ENCODE measurements around the gene DLL1.

The DLL1 gene

DNA sequence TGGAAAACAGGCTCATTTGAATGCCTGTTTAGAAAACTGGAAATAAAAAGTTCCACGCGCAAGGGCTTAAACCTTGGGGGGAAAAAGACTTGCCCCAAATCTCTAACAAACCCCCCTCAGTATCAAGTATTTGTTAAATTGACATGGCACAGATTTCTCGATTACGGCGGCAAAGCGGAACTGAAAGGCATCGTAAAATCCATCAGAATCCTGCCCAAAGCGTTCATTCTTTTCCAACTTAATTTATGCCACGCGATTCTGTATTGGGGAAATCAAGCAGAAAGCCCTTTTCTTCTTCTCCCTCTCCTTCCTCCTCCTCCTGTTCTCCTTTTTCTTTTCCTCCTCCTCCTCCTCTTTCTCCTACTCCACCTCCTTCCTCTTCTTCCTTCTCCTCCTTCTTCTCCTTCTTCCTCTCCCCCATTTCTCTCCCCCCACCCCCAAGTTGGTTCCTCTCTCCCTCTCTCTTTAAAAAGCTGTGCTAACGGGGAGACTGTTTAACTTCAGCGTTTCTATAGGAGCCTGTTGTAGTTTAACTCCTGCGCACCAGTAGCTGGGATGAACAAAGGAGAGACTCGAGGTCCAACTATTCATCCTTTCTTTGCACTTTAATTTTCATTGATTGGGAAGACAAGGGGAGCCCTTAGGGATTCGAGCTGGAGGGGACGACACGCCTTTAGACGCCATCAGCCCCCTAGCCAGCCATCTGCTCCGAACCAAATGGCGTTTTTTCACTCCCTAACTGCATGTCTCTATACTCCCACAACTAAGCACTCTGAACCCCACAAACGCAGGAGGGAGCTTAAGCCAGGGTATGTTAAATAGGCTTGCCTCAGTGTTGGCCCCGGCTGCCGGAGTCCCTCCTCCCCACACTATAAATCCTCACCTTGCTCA, 2.7 kb upstream of the DLL1 start:
- H4K20me1 ChIP-seq (ENCODE audit: insufficient read depth, low read length), result peaks cover 38% of the 10 kb centered on the region
- H3K4me1 ChIP-seq (ENCODE audit: insufficient read depth, low read length), result peaks cover 38% of the 10 kb centered on the region
- H3K79me2 ChIP-seq (ENCODE audit: insufficient read depth, low read length), result no peaks in the 10 kb centered on the region
- no peak overlapping the region for H3K4me3 ChIP-seq (ENCODE audit: low read depth in 1 of 2, low read length in 2 of 2)
- no peak overlapping the region for H3K9ac ChIP-seq (ENCODE audit: low read depth, low read length)
- no peak for DNase-seq
- H3K4me2 ChIP-seq (ENCODE audit: insufficient read depth, low read length), result no peak overlapping the region
- H3K27ac ChIP-seq (ENCODE audit: low read length), result no peak overlapping the region
- ATAC-seq (ENCODE audit: insufficient read depth, low read depth), result no peak
- TF ChIP-seq, protein P1, sequence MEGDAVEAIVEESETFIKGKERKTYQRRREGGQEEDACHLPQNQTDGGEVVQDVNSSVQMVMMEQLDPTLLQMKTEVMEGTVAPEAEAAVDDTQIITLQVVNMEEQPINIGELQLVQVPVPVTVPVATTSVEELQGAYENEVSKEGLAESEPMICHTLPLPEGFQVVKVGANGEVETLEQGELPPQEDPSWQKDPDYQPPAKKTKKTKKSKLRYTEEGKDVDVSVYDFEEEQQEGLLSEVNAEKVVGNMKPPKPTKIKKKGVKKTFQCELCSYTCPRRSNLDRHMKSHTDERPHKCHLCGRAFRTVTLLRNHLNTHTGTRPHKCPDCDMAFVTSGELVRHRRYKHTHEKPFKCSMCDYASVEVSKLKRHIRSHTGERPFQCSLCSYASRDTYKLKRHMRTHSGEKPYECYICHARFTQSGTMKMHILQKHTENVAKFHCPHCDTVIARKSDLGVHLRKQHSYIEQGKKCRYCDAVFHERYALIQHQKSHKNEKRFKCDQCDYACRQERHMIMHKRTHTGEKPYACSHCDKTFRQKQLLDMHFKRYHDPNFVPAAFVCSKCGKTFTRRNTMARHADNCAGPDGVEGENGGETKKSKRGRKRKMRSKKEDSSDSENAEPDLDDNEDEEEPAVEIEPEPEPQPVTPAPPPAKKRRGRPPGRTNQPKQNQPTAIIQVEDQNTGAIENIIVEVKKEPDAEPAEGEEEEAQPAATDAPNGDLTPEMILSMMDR (IDR thresholded peaks at IDR 0.05; ENCODE audit: borderline replicate concordance, extremely low read depth, low read length, poor library complexity, severe bottlenecking), result no peak
- no peak for TF ChIP-seq EZH2 (IDR thresholded peaks at IDR 0.05; ENCODE audit: borderline replicate concordance, low read depth, low read length, severe bottlenecking)
- no peaks in the 10 kb centered on the region for H3K36me3 ChIP-seq (ENCODE audit: insufficient read depth, low read length)
- no peak overlapping the region for H2AFZ ChIP-seq (ENCODE audit: low read depth, low read length)
- no peaks in the 10 kb centered on the region for H3K9me3 ChIP-seq (ENCODE audit: insufficient read depth, low read length, severe bottlenecking)
- peaks cover 67% of the 10 kb centered on the region for H3K27me3 ChIP-seq (ENCODE audit: insufficient read depth, low read length, poor library complexity)

DNA sequence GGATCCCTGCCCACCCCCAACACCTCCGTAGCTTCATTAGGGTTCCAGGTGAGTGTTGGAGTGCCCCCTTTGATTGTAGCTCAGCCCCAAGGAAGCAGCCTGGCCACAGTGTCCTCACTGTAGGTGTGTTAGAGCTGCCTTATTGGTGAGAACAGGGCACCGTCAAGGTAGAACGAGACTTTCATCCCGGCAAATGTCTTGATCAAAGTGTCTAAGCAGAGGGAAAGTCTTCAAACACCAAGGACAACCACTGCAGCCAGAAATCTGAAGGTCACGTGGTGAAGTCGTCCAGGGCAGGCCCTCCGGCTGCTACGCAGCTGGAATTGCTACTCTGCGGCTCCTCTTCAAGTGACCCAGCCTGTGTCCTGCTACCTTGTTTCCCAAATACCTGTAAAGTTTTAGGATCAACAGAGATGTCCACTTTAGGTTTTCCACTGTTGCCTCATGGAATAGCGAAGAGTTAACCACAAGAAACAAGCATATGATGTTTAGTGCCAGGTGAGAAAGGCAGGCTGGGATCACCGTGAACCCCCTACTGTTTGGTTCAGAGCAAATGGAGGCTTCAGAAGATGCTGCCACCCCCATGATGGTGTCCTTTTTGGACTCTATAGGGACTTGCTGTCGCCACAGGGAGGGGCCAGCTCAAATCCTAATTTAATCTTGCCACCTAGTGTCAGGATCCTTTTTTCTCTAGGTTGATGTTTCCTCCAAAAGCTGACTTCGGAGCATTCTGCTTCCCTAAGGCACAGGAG, 1.7 kb upstream of the DLL1 start:
- H3K4me1 ChIP-seq (ENCODE audit: insufficient read depth, low read length), result peaks cover 38% of the 10 kb centered on the region
- H3K27ac ChIP-seq (ENCODE audit: low read length), result no peak overlapping the region
- H3K79me2 ChIP-seq (ENCODE audit: insufficient read depth, low read length), result no peaks in the 10 kb centered on the region
- H2AFZ ChIP-seq (ENCODE audit: low read depth, low read length), result no peak overlapping the region
- TF ChIP-seq, protein P1 (IDR thresholded peaks at IDR 0.05; ENCODE audit: borderline replicate concordance, extremely low read depth, low read length, poor library complexity, severe bottlenecking), result peak; percentile 24
- TF ChIP-seq EZH2 (IDR thresholded peaks at IDR 0.05; ENCODE audit: borderline replicate concordance, low read depth, low read length, severe bottlenecking), result no peak
- H3K27me3 ChIP-seq (ENCODE audit: insufficient read depth, low read length, poor library complexity), result peaks cover 69% of the 10 kb centered on the region
- H3K36me3 ChIP-seq (ENCODE audit: insufficient read depth, low read length), result no peaks in the 10 kb centered on the region
- DNase-seq, result no peak
- no peak overlapping the region for H3K4me3 ChIP-seq (ENCODE audit: low read depth in 1 of 2, low read length in 2 of 2)
- no peak overlapping the region for H3K9ac ChIP-seq (ENCODE audit: low read depth, low read length)
- no peak for ATAC-seq (ENCODE audit: insufficient read depth, low read depth)
- H3K4me2 ChIP-seq (ENCODE audit: insufficient read depth, low read length), result no peak overlapping the region
- H4K20me1 ChIP-seq (ENCODE audit: insufficient read depth, low read length), result peaks cover 44% of the 10 kb centered on the region
- H3K9me3 ChIP-seq (ENCODE audit: insufficient read depth, low read length, severe bottlenecking), result no peaks in the 10 kb centered on the region

DNA sequence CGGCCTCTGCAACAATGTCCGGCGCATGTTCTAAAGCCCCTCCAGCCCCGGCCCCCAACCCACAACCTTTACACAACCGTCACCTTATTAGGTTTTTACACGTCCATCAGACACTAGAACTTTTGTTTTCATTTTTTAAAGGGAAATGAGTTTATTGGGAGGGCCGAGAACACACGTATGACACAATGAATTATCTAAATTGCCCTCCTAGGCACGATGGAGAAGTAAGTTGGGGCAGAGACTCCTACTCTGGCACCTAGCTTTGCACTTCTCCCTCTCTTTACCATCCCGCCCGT, 1.2 kb upstream of the DLL1 start:
- Histone ChIP-seq H3K4me2 (ENCODE audit: insufficient read depth, low read length) (no peak overlapping the region), H3K4me3 (ENCODE audit: low read depth in 1 of 2, low read length in 2 of 2) (no peak overlapping the region), H3K27ac (ENCODE audit: low read length) (no peak overlapping the region), H3K79me2 (ENCODE audit: insufficient read depth, low read length) (no peaks in the 10 kb centered on the region), H3K4me1 (ENCODE audit: insufficient read depth, low read length) (peaks cover 38% of the 10 kb centered on the region), H3K9me3 (ENCODE audit: insufficient read depth, low read length, severe bottlenecking) (no peaks in the 10 kb centered on the region), H2AFZ (ENCODE audit: low read depth, low read length) (no peak overlapping the region), H4K20me1 (ENCODE audit: insufficient read depth, low read length) (peaks cover 50% of the 10 kb centered on the region), H3K36me3 (ENCODE audit: insufficient read depth, low read length) (no peaks in the 10 kb centered on the region), H3K9ac (ENCODE audit: low read depth, low read length) (no peak overlapping the region), H3K27me3 (ENCODE audit: insufficient read depth, low read length, poor library complexity) (peaks cover 74% of the 10 kb centered on the region)
- ATAC-seq (ENCODE audit: insufficient read depth, low read depth) (no peak), DNase-seq (no peak)
- TF ChIP-seq, protein P1 (IDR thresholded peaks at IDR 0.05; ENCODE audit: borderline replicate concordance, extremely low read depth, low read length, poor library complexity, severe bottlenecking), result no peak
- TF ChIP-seq EZH2 (IDR thresholded peaks at IDR 0.05; ENCODE audit: borderline replicate concordance, low read depth, low read length, severe bottlenecking), result no peak

Measured in DND-41 (cell line).